ENCODE results near the gene SCN4A.
"Not testable (repeated sequence)": the region's sequence is repeated elsewhere in the genome, so short reads cannot be mapped to it uniquely, and the experiment has no call there.

SCN4A gene

DNA sequence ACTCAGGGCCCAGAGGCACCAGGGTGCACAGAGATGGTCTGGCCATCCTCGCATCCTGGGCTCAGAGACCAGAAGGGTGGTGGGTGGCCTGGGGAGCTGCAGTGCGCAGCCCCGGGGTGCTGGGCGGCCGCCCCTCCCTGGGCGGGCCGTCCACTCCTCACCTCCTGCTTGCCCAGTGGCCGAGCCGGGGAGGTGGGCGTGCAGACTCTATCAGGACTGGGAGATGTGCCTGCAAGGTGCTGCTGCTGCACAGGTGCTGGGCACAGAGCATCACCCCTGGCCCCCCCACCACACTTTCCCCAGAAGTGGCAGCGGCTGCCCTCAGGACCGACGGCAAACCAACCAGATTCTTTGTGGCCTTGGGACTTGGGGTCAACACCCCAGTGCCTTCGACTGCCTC lies at the start of gene SCN4A:
TSS of gene SCN4A (minus strand) at position 123 of the 400 bp plus-strand sequence. CDS start at position 46, 77 bp downstream.
- DNase-seq, result no peak

GRCh38 chr17:64020056-64020766 lies 47.5 kb upstream of the SCN4A start, which contains the start of gene ICAM2:
Gene ICAM2, minus strand, starts transcription at chr17:64020633. Its CDS starts 13,942 bp downstream, at chr17:64006691.
- peak; percentile 87 for DNase-seq

DNA sequence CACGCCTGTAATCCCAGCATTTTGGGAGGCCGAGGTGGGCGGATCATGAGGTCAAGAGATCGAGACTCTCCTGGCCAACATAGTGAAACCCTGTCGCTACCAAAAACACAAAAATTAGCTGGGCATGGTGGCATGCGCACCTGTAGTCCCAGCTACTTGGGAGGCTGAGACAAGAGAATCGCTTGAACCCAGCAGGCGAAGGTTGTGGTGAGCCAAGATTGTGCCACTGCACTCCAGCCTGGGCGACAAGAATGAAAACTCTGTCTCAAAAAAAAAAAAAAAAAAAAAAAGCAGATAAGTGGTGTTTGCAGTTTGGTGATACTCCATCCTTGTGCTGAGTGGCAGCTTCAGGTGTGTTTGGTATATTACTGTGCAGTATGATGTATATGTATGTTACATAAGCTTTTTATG lies 46.8 kb upstream of the SCN4A start:
- not testable (repeated sequence) for DNase-seq

GRCh38 chr17:64017381-64017980 lies 44.8 kb upstream of the SCN4A start:
- no peak for DNase-seq

- DNase-seq, result no peak
Measured at GRCh38 chr17:64016974-64017373, 44.3 kb upstream of the SCN4A start.

GRCh38 chr17:64016231-64016784 lies 43.6 kb upstream of the SCN4A start:
- DNase-seq, result no peak

- no peak for DNase-seq
Measured at GRCh38 chr17:64015447-64015846, 42.7 kb upstream of the SCN4A start.

DNA sequence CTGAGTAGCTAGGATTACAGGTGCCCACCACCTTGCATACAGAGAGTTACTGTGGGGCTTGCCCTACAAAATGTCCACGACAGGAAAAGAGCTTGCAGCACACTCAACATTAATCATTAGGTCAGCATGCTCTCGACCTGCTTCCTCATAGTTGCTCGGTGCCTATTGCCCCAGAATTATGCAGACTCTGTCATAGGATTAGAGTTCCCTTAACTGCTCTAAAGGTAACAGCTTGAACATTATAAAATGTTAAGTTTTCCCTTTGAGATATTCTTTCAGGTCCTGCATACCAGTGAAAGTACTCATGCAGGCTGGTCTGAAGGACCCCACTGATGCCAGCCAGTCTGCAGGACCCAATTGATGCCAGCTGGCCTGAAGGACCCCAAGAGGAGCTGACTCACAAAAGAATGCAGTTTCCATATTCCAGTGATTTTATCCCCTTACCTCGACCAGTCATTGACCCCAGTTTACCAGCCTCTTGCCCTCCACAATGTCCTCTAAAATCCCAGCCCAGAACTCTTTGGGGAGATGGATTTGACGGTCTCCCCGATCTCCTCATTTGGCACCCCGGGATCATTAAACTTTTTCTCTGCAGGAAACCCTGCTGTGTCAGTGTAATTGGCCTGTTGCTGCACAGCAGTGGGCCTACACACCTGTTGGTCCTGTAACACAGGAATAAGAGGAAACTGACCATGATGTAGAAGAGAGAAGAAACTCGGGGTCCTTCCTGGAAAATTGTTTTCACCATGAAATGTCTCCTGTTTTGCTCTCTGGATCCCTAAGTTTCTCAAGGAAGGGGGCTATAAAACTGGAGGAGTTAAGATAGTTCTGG lies 37.1 kb upstream of the SCN4A start:
- no peak for DNase-seq

GRCh38 chr17:64008830-64009229 lies 36.1 kb upstream of the SCN4A start:
- DNase-seq, result no peak

DNA sequence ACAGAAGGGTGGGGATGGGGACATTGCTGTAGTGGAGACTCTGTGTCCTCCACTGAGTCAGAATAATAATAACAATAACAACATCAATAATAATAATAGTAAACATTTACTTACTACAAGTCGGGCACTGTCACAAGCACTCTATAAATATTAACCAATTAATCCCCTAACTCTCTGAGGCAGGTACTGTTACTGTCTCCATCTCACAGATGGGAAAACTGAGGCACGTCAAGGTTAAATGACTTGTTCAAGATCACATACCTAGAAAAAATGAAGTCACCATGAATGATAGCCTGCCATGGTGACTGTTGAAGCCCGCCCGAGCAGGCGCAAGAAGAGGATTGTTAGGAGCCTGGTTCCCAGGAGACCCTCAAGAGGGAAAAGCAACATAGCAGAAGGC lies 35.6 kb upstream of the SCN4A start:
- DNase-seq, result no peak

DNA sequence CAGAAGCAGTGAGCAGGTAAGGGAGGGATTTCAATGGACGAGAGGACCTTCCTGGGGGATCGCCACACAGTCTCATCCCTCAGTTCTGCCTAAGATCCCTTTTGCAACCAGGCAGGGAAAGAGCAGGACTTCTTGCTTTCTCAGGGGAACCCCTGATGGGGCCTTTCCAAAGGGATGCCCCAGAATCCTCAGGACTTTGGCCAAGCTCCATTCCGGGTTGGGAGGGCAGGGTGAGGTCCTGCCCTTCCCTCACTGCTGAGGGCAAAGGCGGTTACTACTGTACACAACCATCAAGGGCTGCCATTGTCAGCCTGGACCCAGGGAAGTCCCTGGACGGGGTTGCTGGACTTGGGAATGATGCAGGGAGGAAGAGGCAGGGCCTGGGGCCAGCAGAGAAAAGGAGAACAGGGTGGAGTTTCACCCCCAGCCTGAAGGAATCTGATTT lies 35.1 kb upstream of the SCN4A start:
- no peak for DNase-seq

- DNase-seq, result not testable (repeated sequence)
Measured at GRCh38 chr17:64007089-64007837, 34.5 kb upstream of the SCN4A start.

- DNase-seq, result no peak
Measured at GRCh38 chr17:64006361-64007088, 33.8 kb upstream of the SCN4A start.

DNA sequence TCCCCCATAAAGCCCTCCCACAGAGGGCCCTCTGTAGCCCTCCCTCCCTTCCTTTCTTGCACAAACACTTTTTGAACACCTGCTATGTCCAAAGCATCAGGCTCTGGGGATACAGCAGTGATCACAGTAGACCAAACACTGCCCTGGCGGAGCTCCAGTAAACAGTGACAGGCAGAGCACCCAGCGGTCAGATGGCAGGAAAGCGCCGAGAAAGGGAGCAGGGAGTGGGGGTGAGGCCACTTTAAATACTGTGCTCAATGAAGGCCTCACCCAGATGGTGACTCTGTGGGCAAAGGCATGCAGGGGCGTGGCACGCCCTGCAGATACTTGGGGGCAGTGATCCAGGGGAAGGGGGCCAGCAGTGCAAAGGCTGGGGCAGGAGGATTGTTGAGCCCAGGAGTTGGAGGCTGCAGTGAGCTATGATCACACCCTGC lies 33.0 kb upstream of the SCN4A start:
- no peak for DNase-seq

- DNase-seq, result no peak
Measured at GRCh38 chr17:64004903-64005733, 32.4 kb upstream of the SCN4A start.

DNA sequence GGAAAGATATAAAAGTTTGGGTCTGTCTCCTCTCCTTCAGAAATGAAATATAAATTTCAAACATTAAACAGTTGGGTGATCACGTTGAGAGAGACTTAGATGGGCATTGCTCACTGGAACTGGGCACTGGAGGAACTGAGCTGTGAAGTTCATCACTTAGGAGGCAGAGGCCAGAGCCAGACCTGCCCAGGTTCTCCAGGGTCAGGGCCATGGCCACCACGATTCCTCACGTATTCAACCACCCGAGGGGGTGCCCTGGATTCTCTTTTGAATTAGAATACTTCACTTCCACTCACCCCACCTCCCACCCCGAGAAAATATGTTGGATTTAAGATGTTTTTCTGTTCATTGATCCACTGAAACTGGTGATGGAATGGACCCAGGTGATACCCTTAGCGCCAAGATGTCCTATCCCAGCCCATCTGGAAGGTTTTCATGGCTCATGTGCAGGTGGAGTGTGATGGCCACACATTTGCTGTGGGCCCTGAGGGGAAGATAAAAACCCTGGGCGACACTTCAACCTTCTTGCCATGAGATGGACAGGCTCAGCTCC lies 31.6 kb upstream of the SCN4A start:
- DNase-seq, result no peak

DNA sequence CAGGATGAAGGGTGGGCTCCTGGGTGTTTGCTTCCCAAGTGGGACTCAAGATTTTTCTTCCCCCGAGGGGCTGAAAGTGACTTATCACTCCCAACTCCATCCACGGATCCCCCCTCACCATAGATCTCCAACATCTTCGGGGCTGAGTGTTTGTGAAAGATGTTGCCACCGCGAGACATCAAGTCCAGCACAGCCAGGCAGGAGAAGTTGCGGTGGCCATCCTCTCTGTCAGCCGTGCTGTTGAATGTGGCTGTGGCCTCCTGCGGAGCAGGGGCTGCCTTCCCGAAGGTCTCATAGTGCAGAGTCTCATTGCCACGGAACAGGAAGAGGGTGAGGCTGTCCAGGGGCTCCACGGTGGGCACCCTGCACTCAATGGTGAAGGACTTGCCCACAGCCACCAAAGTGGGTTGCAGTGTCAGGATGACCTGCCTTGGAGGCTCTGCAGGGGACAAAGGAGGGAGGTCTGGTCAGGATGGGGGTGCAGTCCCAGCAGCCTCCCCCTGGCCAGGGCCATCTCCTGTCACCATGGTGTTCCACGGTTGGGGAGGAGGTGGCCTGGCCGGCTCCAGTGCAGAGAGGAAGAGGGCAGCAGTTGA lies 30.9 kb upstream of the SCN4A start:
- no peak for DNase-seq

GRCh38 chr17:64002658-64003525 lies 30.2 kb upstream of the SCN4A start:
- DNase-seq, result no peak
